ENCODE results near the gene TIGD6.
A peak's percentile ranks its signal among the peaks of the same experiment; 100 is the strongest.
"Not testable (repeated sequence)": the region's sequence is repeated elsewhere in the genome, so short reads cannot be mapped to it uniquely, and the experiment has no call there.

Gene TIGD6

DNA sequence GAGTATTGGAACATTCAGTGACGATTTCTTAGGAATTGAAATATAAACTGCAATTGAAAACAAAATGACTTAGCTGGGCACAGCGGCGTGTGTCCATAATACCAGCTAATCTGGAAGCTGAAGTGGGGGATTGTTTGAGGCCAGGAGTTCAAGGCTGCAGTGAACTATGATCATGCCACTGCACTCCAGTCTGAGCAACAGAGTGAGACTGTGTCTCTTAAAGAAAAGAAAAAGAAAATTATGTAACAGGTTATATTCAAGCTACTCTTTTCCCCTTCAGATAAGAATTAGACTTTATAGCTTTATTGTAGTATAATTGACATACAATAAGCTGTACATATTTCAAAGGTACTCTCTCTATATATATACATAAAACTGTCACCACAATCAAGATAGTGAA is 33.5 kb downstream of the TIGD6 start:
- DNase-seq: no peak

- no peak for DNase-seq
Observed at GRCh38 chr5:149963729-149964128, 36.7 kb downstream of the TIGD6 start.

- no peak for DNase-seq
Observed at GRCh38 chr5:149962601-149963300, 37.7 kb downstream of the TIGD6 start.

DNA sequence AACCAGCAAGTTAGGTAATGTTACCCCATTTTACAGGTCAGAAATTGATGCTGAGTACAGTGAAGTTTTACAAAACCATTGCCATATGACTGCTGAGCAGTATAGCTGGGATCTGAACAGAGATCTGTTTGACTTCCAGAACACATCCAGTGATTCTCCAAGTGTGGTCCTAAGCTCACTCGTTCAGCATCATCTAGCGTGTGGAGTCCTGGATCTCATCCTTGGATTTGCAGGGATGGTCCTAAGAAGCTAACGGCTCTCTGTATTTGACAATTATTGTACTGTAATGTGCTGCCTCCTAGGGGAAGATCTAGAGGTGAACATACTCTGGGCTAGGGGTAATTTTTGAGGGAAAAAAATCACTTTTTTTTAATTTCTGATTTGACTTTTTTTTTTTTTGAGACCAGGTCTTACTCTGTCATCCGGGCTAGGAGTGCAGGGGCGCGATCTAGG is 38.5 kb downstream of the TIGD6 start:
- DNase-seq: peak; percentile 37

GRCh38 chr5:149961186-149961685 is 39.2 kb downstream of the TIGD6 start:
- no peak for DNase-seq

DNA sequence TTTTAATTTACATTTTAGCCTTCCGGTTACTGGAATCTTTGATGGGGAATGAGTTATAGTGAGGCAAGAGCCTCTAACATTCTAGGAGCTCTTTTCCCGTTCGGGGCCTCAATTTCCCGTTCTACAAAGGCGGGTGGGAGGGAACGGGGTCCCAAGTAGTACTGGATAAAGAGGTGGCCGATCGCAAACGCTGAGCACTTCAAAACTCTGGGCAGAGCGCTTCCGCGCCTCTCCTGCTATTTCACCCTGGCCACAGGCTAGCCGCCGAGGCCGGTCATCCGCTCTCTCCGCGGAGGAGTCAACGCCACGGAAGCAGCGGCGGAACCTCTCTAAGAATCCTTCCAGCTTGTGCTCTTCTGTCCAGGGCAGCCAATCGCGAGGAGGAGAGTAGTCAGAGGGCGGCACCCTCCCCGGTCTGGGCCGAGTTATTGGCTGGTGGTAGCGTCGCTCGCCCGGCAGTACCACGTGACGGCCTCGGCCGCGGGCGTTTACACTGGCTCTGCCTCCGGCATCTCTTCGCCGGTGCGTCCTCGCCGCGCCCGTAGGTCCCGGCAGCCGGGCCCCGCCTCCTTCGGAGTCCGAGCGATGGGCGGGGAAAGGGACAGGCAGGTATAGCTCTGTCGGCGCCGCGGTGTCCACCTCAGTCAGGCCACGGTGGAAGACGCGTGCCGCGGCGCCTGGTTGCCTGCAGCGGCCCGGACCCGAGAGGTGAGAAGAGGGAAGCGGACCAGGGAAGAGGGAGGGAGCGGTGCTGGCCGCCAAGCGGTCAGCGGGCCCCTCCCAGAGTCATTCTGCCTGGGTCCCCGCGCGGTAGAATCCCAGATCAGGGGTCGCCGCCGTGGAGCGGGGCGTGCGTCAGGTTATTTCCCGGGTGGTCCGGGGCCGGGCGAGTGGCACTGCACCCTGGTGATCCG is 39.9 kb downstream of the TIGD6 start, which contains the start of gene SLC26A2:
Gene SLC26A2, plus strand, starts transcription at position 487 of the 914 bp plus-strand sequence. CDS start 16,895 bp downstream, outside the sequence.
- DNase-seq: peak; percentile 98

GRCh38 chr5:149959406-149960236 is 40.8 kb downstream of the TIGD6 start:
- peak; percentile 88 for DNase-seq

GRCh38 chr5:149957855-149958254 is 42.6 kb downstream of the TIGD6 start:
- no peak for DNase-seq

GRCh38 chr5:149956685-149957084 is 43.8 kb downstream of the TIGD6 start:
- no peak for DNase-seq

DNA sequence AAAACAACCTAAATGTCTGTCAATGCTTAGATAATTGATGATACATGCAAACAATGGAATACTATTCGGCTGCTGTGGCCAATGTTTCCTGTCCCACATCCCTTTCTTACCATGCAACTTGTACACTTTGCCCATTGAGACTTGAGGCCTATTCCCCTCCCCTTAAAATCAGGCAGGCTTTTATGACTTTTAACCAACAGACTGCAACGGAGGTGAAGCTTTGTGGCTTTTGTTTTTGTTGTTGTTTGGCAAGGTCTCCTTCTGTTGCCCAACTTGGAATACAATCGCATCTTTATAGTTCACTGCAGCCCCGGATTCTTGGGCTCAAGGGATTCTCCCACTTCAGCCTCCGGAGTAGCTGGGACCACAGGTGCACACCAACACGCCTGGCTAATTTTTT is 45.7 kb downstream of the TIGD6 start:
- DNase-seq: no peak

- no peak for DNase-seq
Observed at GRCh38 chr5:149953436-149954121, 46.9 kb downstream of the TIGD6 start.

GRCh38 chr5:149951138-149951749 is 49.2 kb downstream of the TIGD6 start:
- no peak for DNase-seq

DNA sequence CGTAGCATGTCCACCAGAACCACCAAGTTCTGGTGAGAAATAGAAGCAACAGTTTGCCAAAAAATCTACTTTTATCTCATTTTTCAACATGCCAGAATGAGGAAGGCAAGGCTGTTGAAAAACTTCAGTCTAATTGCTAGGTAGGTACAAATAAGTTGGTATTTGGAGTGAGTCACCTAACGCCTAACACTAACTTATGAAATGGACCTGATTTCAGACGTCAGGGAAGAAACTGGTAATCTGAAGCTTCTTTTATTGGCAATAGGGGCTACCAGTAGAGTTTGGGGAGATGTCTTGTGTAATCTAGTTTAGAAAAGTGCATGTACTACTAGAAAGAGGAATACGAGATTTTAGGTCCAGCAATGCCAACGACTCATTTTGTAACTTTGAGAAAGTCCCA is 51.5 kb downstream of the TIGD6 start:
- no peak for DNase-seq

GRCh38 chr5:149946118-149946517 is 54.3 kb downstream of the TIGD6 start:
- DNase-seq: no peak

- no peak for DNase-seq
Observed at GRCh38 chr5:149944666-149945065, 55.8 kb downstream of the TIGD6 start, which contains the start of gene PDE6A. TSS of gene PDE6A (minus strand) at chr5:149944793. CDS start at chr5:149944673, 120 bp downstream.

DNA sequence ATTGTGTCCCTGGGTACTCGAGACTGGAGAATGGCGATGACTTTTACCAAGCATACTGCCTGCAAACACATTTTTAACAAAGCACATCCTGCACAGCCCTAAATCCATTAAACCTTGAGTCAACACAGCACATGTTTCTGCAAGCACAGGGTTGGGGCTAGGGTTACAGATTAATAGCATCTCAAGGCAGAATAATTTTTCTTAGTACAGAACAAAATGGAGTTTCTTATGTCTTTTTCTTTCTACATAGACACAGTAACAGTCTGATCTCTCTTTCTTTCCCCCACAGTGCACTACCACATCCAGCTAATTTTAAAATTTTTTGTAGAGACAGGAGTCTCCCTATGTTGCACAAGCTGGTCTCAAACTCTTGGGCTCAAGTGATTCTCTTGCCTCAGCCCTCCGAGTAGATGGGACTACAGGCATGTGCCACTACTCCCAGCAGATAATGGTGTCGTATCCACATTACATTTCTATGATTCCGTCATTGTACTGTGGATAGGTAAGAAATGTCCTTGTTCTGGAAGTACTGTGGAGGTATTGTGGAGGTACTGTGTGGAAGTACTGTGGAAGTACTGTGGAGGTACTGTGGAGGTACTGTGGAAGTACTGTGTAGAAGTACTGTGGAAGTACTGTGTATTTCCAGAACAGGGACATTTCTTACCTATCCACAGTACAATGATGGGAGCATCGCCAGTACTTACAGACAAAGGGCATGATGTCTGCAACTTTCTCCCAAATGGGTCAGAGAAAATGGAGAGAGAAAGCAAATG is 57.1 kb downstream of the TIGD6 start:
- DNase-seq: not testable (repeated sequence)

Data from activated CD4-positive, alpha-beta T cell treated with anti-CD3 and anti-CD28 coated beads, Interleukin-10, Interleukin-2, amounts not matched to agents 100 ng/mL and 50 ng/mL, durations not matched to agents 16 hours and 8 hours (primary cell).